ENCODE measurements around the gene IP6K2.
A peak's percentile ranks its signal among the peaks of the same experiment; 100 is the strongest.
"Not testable (repeated sequence)": the region's sequence is repeated elsewhere in the genome, so short reads cannot be mapped to it uniquely, and the experiment has no call there.

The IP6K2 gene

DNA sequence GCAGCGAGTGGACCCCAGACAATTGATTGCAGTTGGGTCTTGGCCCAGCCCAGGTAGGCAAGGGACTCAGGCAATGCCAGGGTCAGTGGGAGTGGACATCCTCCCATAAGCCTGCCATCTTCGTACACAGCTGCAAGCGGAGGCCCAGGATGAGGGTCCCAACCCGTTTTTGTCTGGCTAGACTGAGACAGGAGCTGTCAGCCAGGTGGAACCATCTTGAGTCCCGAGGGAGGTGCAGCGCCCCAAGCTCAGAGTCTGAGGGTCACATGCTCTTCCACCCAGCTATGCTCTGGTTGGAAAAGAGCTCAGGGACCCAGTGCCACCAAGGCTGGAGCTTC is 22.6 kb upstream of the IP6K2 start:
- TF ChIP-seq, protein P1, sequence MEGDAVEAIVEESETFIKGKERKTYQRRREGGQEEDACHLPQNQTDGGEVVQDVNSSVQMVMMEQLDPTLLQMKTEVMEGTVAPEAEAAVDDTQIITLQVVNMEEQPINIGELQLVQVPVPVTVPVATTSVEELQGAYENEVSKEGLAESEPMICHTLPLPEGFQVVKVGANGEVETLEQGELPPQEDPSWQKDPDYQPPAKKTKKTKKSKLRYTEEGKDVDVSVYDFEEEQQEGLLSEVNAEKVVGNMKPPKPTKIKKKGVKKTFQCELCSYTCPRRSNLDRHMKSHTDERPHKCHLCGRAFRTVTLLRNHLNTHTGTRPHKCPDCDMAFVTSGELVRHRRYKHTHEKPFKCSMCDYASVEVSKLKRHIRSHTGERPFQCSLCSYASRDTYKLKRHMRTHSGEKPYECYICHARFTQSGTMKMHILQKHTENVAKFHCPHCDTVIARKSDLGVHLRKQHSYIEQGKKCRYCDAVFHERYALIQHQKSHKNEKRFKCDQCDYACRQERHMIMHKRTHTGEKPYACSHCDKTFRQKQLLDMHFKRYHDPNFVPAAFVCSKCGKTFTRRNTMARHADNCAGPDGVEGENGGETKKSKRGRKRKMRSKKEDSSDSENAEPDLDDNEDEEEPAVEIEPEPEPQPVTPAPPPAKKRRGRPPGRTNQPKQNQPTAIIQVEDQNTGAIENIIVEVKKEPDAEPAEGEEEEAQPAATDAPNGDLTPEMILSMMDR (IDR thresholded peaks at IDR 0.05; ENCODE audit: low read depth, low read length, missing control alignments): no peak
- no peak for DNase-seq (ENCODE audit: extremely low read depth, low read depth)

GRCh38 chr3:48738926-48739616 is 22.1 kb upstream of the IP6K2 start:
- DNase-seq (ENCODE audit: extremely low read depth, low read depth): no peak
- TF ChIP-seq, protein P1 (IDR thresholded peaks at IDR 0.05; ENCODE audit: low read depth, low read length, missing control alignments): no peak
- H3K4me3 ChIP-seq (replicated peaks; ENCODE audit: low read depth, low read length): no peak overlapping the region

More for the DNA sequence above, 22.6 kb upstream of the IP6K2 start:
- no peak overlapping the region for H3K4me3 ChIP-seq (replicated peaks; ENCODE audit: low read depth, low read length)

- TF ChIP-seq, protein P1 (IDR thresholded peaks at IDR 0.05; ENCODE audit: low read depth, low read length, missing control alignments): no peak
- DNase-seq (ENCODE audit: extremely low read depth, low read depth): no peak
- no peak overlapping the region for H3K4me3 ChIP-seq (replicated peaks; ENCODE audit: low read depth, low read length)
Measured at GRCh38 chr3:48738144-48738536, 21.1 kb upstream of the IP6K2 start.

- not testable (repeated sequence) for H3K4me3 ChIP-seq (replicated peaks; ENCODE audit: low read depth, low read length)
- peak; percentile 45 for DNase-seq (ENCODE audit: extremely low read depth, low read depth)
Measured at GRCh38 chr3:48735075-48735767, 18.2 kb upstream of the IP6K2 start.

DNA sequence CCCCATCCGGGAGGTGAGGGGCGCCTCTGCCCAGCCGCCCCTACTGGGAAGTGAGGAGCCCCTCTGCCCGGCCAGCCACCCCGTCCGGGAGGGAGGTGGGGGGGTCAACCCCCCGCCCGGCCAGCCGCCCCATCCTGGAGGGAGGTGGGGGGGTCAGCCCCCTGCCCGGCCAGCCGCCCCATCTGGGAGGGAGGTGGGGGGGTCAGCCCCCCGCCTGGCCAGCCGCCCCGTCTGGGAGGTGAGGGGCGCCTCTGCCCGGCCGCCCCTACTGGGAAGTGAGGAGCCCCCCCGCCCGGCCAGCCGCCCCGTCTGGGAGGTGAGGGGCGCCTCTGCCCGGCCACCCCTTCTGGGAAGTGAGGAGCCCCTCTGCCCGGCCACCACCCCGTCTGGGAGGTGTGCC is 17.5 kb upstream of the IP6K2 start:
- not testable (repeated sequence) for DNase-seq (ENCODE audit: extremely low read depth, low read depth); H3K4me3 ChIP-seq (replicated peaks; ENCODE audit: low read depth, low read length)

- H3K4me3 ChIP-seq (replicated peaks; ENCODE audit: low read depth, low read length); DNase-seq (ENCODE audit: extremely low read depth, low read depth): not testable (repeated sequence)
Measured at GRCh38 chr3:48733752-48734518, 16.9 kb upstream of the IP6K2 start.

GRCh38 chr3:48727511-48727910 is 10.5 kb upstream of the IP6K2 start:
- no peak overlapping the region for H3K4me3 ChIP-seq (replicated peaks; ENCODE audit: low read depth, low read length)
- TF ChIP-seq, protein P1 (IDR thresholded peaks at IDR 0.05; ENCODE audit: low read depth, low read length, missing control alignments): no peak
- DNase-seq (ENCODE audit: extremely low read depth, low read depth): no peak

- H3K4me3 ChIP-seq (replicated peaks; ENCODE audit: low read depth, low read length); DNase-seq (ENCODE audit: extremely low read depth, low read depth): not testable (repeated sequence)
Measured at GRCh38 chr3:48725185-48725855, 8.3 kb upstream of the IP6K2 start.
